Esophagus squamous epithelium (tissue), 5 donors: Measurements from ENCODE around the gene MSMP. TPM values are rescaled to one million over a fixed set of nuclear protein-coding genes. Genes with fewer than 3 reads are reported as not detected.
A peak's percentile ranks its signal among the peaks of the same experiment; 100 is the strongest.

Source experiments
- DNase-seq: peaks from one replicate; lab custom pipeline; 2025; lab: John Stamatoyannopoulos, UW
- H3K27ac ChIP-seq, 4 donors: fragments of 200-600 bp; sonication (generic); one replicate each; pipeline ENCODE4 v1.5.1; 2016 to 2019; ENCODE audit warnings: mild to moderate bottlenecking in 1 of 4
- H3K27me3 ChIP-seq, 4 donors: fragments of 200-600 bp; sonication (generic); 1 replicate in 3 of 4; 2 replicates in 1 of 4; pipeline versions ENCODE4 v1.5.1 to v1.6.0; 2017 to 2021; ENCODE audit warnings: antibody characterized with exemption in 1 of 4
- H3K36me3 ChIP-seq, 3 donors: fragments of 200-600 bp; sonication (generic); one replicate each; pipeline ENCODE4 v1.5.1; 2016 to 2019
- H3K4me1 ChIP-seq, 3 donors: fragments of 200-600 bp; sonication (generic); one replicate each; pipeline ENCODE4 v1.5.1; 2017 to 2019
- H3K4me3 ChIP-seq, 4 donors: fragments of 200-600 bp; sonication (generic); 1 replicate in 3 of 4; 2 replicates in 1 of 4; pipeline ENCODE4 v1.5.1; 2016 to 2019; ENCODE audit warnings: mild to moderate bottlenecking in 2 of 4, moderate library complexity in 1 of 4
- H3K9me3 ChIP-seq, 3 donors: fragments of 200-600 bp; sonication (generic); one replicate each; pipeline ENCODE4 v1.5.1; 2016 to 2019
- CTCF ChIP-seq, 6 experiments: fragments of 450-650 bp in 4 of 6; fragments of 200-600 bp in 2 of 6; sonication (generic) in 2 of 6; IDR thresholded peaks; one replicate each; pipeline ENCODE4 v1.5.1; 2016 to 2019; ENCODE audit warnings: antibody characterized with exemption in 6 of 6, mild to moderate bottlenecking in 4 of 6, moderate library complexity in 4 of 6
- POLR2A ChIP-seq, 4 donors: fragments of 450-650 bp; IDR thresholded peaks; one replicate each; pipeline ENCODE4 v1.6.1; 2017; ENCODE audit warnings: antibody characterized with exemption in 4 of 4, mild to moderate bottlenecking in 4 of 4, moderate library complexity in 3 of 4
- WGBS, 2 donors: methylation state at CpG; one replicate each; pipeline ENCODE4 v1.1.5; 2018; 5-methylcytosine and 5-hydroxymethylcytosine counted together
- intact Hi-C: fragments of 100-400 bp; cut with DNase I; formaldehyde crosslinking; loops from one replicate; pipeline ENCODE4 v1.15.0; 2022
- total RNA-seq, 4 donors: library from RNA; depleted of rRNA; stranded (reverse); fragments of >200 nt; gene quantifications; one replicate each; pipeline ENCODE4 v1.1.0, GENCODE V29; 2016
- donor health status: DM: yes; HTN: yes; CAD: no.

Gene MSMP
- total RNA-seq, 4 donors from 2014 or later: not detected

DNA sequence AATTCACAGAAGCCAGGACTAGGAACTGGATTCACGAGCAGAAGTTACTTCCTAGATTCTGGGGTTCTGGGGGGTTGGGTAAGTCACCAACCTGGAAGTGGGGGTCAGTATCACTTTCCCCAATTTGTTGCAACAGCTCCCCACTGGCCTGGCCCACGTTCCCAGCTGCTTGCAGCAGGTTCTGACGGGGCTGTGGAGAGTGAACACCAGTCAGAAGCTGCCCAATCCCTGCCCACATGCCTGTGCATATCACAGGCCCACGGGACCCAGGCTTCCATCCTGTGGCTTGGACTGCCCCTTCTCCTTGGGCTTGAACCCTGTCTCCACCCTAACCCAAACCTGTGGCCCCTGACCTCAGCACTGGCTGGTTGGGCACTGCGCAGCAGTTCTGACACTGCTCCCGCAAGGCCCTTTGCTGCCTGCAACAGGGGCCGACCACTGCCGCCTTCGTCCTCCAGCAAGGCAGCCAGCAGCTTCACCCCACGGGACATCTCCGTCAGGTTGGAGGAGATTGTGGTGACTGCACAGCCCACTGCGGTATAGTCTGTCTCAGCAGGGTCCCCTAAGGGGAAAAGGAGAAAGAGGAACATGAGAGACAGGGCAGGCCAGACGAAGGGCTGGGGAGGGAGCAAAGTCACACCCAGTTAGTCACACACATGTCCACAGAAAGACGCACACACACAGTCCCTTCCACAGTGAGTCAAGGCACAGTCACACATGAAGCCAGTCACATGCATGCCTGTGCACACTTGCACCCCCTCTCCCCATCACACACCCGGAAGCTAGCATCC lies 35.2 kb downstream of the MSMP start:
- no peak for DNase-seq
- Histone ChIP-seq H3K9me3 (no peaks in the 10 kb centered on the region), H3K4me1 (no peaks in the 10 kb centered on the region), H3K27ac (peak overlapping the region in 1 of 4 donors; percentile 19), H3K36me3 (peaks cover 80 to 100% (median 91%) of the 10 kb centered on the region in 3 donors), H3K4me3 (no peak overlapping the region), H3K27me3 (no peaks in the 10 kb centered on the region)
- 50 to 62% methylated on average over 5 to 6 of the region's 15 CpGs for WGBS, 2 donors
- no peak for TF ChIP-seq POLR2A (IDR thresholded peaks at IDR 0.05)
- TF ChIP-seq CTCF (IDR thresholded peaks at IDR 0.05): no peak
- intact Hi-C loops: no loop called here

- Histone ChIP-seq H3K4me1 (no peaks in the 10 kb centered on the region), H3K27ac (peak overlapping the region in 3 of 4 donors; percentile 42 to 60 (median 53)), H3K27me3 (no peaks in the 10 kb centered on the region), H3K4me3 (no peak overlapping the region), H3K36me3 (peaks cover 76 to 100% (median 88%) of the 10 kb centered on the region in 3 donors), H3K9me3 (no peaks in the 10 kb centered on the region)
- intact Hi-C loops: no loop called here
- WGBS, 2 donors: 89 to 90% methylated on average over 6 to 12 of the region's 14 CpGs
- TF ChIP-seq CTCF (IDR thresholded peaks at IDR 0.05) (no peak), POLR2A (IDR thresholded peaks at IDR 0.05) (no peak)
- DNase-seq: no peak
Measured at GRCh38 chr9:35717132-35717870, 36.8 kb downstream of the MSMP start.

- no peak for DNase-seq
- Histone ChIP-seq H3K27me3 (no peaks in the 10 kb centered on the region), H3K4me3 (no peak overlapping the region), H3K27ac (peak overlapping the region in 2 of 4 donors; percentile 60 to 62), H3K9me3 (no peaks in the 10 kb centered on the region), H3K4me1 (no peaks in the 10 kb centered on the region), H3K36me3 (peaks cover 74 to 100% (median 88%) of the 10 kb centered on the region in 3 donors)
- intact Hi-C loops: no loop called here
- 70 to 100% methylated on average over 3 to 4 of the region's 4 CpGs for WGBS, 2 donors
- TF ChIP-seq POLR2A (IDR thresholded peaks at IDR 0.05): no peak
- TF ChIP-seq CTCF (IDR thresholded peaks at IDR 0.05): peak in 1 of 6 experiments; percentile 17
Measured at GRCh38 chr9:35716230-35716629, 37.8 kb downstream of the MSMP start.

- Histone ChIP-seq H3K27ac (peak overlapping the region in 3 of 4 donors; percentile 36 to 62 (median 60)), H3K36me3 (peaks cover 77 to 100% (median 86%) of the 10 kb centered on the region in 3 donors), H3K27me3 (no peaks in the 10 kb centered on the region), H3K4me3 (no peak overlapping the region), H3K9me3 (no peaks in the 10 kb centered on the region), H3K4me1 (no peaks in the 10 kb centered on the region)
- DNase-seq: no peak
- intact Hi-C loops: no loop called here
- no peak for TF ChIP-seq CTCF (IDR thresholded peaks at IDR 0.05)
- TF ChIP-seq POLR2A (IDR thresholded peaks at IDR 0.05): no peak
- 91 to 93% methylated on average over 6 to 11 of the region's 13 CpGs for WGBS, 2 donors
Measured at GRCh38 chr9:35714579-35715252, 39.4 kb downstream of the MSMP start.
